ENCODE data around the gene SCO2.

SCO2 gene

DNA sequence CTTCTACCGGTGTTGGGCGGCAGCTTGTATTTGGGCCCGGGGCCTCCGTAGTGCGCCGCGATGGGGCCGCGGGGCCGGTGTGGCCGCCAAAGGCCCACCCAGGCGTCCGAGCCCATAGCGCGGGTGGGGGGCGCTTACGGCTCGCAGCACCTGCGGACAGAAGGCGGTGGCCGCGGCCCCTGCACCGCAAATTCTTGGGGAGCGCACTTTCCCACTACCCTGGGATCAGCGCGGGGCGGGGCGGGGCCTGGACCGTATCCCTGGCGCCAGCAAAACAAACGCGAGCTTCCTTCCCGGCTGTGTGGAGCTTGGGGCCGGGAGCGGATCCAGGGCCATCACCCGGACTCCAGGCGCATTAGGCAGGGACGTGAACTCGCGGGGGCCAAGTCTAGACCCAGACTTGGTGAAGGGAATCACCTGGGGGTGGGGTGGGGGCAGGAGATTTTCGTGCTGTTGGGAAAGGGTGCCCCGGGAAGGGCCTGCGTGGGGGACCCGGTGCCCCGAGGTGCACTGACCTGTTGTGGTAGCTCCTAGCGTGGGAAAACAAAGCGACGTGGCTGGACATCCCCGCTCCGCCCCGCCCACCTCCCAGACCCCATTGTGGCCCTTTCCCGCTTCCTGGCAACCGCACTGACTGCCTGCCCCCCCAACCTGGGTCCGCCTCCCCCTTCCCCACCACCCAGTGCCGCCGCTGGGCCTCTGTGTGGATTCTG lies 6.7 kb upstream of the SCO2 start:
- DNase-seq (ENCODE audit: low spot score), result peak; percentile 74

DNA sequence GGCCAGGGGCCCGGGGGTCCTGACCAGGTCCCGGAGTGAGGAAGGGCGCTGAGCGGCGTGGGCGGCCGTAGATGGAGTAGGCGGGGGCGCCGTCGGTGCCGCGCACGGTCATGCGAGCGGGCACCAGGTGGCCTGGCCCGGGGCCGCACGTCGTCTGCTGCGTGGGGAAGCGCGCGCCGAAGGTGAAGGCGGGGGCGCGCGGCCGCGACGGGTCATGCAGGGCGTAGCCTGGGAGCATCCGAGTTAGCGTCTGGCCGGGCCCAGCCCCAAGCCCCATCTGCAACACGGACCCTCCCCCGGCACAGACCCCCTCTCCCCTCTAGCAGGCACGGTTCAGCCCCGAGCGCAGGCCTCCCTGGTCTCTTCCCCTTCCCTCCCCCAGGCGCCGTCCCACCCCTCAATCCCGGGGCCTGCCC lies 6.2 kb upstream of the SCO2 start:
- DNase-seq (ENCODE audit: low spot score), result no peak

DNA sequence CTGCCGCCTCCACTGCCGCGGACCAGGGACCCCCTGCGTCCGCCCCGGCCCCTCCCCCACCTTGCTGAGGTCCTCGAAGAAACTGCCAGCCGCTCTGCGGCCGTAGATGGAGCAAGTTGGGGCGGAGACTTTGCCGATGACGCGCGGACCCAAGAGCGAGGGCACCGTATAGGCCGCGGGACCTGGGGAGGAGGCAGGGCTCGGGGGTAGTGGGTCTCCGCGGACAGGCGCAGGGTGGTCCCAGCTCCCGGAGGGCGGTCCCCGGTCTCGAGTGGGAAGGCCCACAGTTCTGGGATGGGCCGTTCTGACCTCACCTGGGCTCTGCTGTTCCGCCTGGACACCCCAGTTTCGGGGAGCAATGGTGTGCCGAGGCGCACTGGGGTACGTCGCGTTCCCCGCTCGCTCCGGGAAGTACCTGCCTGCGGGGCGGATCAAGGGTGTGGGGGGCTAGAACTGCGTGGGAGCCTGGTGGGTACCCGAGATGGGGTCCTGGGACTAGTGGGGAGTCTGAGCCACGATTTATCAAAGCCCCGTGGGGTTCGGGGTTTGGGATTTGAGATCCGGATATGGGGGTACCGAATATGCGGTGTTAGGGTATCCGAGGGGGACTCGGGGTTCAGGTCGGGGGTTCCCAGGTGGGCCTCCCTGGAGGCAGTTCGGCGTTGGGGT lies 5.6 kb upstream of the SCO2 start:
- DNase-seq (ENCODE audit: low spot score), result peak; percentile 78

DNA sequence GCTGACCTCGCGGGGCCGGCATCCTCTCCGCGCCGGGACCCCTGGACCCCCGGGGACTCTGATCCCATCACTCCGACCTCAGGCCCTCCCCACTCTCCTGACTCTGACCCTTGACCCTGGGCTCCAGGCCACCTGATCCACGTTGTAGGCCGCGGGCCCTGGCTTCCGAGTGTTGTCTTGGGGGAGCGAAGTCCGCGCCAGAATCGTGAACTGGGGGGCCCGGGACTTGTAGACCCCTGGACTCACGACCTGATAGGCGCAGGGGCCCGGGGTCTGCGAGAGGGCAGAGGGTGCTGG lies 5.1 kb upstream of the SCO2 start:
- no peak for DNase-seq (ENCODE audit: low spot score)

DNA sequence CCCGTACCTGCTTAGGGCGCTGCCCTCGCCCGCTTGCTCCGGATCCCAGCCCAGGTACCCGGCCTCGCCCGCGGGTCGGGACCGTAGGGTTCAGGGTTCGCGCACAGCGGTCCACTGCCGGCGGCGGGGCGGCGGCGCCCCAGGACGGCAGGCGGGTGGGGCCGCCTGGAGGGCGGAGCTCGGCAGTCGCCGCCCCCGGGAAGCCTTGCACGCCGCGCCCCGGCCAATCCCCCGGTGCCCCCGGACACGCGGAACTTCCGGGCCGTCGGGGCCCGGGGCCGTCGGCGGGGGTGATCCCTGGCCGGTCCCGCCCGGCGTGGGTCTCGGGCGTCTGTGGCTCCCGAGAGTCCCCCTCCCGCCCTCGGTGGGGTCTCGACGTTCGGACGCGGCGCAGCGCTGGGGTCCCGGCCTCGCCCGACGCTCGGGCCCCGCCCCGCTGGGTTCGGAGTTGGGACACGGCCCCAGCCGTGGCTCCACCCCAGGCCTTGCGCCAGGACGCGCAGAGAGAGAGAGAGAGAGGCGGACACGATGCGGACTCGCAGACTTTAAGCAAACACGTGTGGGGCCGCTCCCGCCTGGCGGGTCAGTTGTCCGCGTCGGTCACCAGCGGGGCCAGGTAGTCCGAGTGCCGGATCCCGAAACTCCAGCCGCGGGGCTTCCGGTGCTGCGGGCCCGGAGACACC lies 4.6 kb upstream of the SCO2 start, which contains the start of gene TYMP:
Gene TYMP, minus strand, starts transcription at position 116 of the 683 bp plus-strand sequence. CDS start 303 bp downstream, outside the sequence.
- DNase-seq (ENCODE audit: low spot score), result no peak

DNA sequence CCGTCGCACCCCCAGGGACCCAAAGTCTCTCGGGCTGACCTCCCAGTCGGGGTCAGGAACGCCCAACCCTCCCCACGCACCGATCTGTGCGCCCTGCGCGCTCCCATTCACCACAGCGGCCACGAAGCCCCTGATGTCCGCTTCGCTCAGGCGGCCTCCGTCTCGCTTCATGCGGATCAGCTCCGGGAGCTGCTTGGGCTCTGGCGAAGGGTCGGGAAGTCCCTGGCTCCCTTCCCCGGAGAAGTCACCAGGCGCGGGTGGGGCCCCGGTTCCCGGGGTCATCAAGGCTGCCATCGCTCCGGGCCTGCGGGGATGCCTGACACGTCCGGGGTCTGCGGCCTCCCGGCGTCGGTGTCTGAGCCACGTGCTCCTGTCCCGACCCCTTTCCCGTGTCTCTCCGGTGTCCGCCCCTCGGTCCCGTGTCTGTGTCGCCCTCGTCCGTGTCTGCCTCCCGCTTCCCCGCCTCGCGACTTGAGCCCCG lies 4.1 kb upstream of the SCO2 start:
- no peak for DNase-seq (ENCODE audit: low spot score)

DNA sequence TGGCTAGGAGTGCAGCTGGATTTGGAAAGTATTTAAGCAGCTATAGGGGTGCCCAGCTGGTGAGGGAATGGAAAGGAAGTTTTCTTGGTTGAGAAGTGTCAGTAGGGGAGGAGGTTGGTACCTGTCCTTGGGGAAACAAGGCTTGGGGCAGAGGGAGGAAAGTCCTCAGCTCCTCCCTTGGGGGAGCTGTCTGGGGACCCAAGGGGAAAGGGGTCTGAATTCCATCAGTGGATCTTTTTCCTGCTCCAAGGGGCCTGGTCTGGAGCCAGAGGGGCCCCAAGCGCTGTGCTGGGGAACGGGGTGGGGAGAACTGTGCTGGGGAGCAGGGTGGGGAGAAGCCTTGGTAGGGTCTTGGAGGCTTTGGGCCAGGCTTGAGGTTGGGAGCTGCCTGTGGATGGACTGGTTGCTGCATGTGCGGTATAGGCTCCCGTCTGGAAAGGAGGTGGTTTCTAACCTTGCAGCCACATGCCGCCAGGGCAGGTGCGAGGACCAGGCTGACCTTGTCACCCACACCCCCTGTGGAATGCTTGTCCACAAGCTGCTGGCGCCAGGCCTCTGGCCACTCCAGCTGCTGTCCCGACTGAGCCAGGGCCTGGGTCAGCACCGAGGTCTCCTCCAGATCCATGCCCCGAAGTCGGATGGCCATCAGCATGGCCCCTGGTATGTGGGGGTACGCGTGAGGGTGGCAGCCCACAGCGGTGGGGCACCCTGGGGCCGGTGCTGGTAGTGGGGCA lies 3.5 kb upstream of the SCO2 start:
- DNase-seq (ENCODE audit: low spot score), result no peak

DNA sequence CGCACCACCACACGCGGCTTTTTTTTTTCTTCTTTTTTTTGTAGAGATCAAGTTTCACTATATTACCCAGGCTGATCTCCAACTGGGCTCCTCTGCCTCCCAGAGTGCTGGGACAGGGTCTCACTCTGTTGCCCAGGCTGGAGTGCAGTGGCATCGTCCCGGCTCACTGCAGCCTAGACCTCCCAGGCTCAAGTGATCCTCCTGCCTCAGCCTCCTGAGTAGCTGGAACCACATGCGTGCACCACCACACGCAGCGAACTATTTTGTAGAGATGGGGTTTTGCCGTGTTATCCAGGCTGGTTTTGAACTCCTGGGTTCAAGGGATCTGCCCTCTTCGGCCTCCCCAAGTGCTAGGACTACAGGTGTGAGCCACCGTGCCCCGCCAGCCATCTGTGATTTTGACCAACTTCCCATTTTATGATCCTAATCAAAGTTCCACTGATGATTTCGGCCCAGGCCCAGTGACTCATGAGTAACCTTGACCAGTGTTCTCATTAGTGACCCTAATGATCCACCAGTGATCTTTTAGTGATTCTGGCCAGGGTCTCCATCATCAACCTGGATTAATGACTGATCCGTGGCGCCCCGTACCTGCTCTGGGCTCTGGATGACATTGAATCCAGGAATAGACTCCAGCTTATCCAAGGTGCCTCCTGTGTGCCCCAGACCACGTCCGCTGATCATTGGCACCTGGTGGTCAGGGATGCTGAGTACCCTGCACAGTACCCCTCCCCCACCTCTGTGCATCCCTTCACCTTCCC lies 2.7 kb upstream of the SCO2 start:
- no peak for DNase-seq (ENCODE audit: low spot score)

DNA sequence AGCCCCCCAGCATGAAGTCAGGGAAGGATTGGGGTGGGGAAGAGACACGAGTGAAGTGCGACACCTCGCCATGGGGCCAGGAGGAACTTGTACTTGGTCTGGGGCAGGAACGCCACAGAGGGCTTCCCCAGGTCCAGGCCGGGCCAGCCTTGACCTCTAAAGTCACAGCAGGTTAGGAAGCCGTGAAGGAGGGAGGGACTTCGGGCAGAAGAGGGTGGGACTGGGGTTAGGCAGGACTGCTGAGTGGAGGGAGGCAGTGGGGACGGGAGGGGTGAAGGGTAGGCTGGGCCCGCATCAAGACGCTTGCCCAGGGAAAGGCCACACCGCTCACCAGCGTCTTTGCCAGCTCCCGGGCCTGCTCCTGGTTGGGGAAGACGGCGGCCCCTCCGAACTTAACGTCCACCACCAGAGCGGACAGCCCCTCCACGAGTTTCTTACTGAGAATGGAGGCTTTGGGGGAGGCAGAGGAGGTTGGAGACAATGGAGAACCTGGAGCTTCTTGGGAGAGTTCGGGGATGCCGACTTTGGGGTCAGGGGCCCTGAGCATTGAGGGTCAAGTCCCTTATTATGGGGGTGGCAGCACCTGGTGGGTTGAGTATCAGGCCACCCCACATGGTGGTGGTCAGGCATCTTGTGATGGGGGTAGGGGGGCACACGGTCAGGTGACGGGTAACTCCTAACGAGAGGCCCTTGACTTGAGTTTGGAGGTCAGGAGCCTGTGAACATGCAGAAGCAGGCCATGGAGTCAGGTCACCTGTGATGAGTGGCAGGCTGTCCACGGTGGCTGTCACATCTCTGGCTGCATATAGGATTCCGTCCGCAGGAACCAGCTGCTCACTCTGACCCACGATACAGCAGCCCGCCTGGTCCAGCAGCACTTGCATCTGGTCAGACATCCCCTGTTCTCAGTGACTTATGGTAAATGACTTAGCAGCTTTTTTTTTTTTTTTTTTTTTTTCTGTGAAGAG lies 1.7 kb upstream of the SCO2 start:
- DNase-seq (ENCODE audit: low spot score), result no peak

DNA sequence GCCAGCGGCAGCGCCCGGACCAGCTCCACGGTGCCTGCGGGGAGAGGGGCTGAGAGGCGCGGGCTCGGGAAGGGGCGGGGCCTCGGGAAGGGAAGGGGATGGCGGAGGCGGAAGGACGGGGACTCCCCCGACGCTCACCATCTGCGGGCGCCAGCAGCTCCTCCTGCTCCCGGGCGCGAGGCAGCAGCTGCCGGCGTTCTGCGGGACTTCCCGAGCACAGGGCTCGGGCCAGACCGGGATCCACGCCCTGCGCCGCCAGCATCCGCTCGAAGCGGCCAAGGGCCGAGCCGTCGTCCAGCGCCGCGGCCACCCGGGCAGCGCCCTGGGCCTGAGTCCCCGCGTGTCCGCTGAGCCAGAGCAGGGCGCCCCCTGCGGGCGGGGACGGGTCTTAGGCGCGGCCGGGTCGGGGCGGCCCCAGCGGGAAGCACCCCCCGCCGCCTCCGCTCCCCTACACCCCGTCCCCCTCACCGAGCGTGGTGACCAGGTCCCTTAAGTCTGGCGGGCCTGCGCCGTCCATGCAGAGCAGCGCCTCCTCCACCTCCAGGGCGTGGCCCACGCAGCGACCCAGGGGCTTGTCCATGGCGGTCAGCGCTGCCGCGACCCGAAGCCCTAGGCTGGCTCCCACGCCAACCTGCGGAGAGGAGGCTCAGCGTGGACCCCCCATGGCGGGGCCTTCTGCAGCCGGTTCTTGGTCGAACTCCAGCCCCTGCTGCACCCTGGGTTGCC lies 873 bp upstream of the SCO2 start:
- peak; percentile 86 for DNase-seq (ENCODE audit: low spot score)

DNA sequence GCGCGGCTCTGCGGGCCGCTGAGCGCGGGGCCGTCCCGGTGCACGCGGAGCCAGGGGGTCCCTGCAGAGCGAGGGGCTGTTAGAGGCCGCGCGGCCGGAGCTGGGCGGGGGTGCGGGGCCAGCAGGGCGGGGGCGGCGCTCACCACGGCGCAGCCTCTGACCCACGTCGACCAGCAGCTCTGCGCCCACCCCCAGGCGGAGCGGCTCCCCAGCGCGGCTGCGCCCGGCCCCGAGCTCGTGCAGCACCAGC lies 385 bp upstream of the SCO2 start:
- DNase-seq (ENCODE audit: low spot score), result no peak

DNA sequence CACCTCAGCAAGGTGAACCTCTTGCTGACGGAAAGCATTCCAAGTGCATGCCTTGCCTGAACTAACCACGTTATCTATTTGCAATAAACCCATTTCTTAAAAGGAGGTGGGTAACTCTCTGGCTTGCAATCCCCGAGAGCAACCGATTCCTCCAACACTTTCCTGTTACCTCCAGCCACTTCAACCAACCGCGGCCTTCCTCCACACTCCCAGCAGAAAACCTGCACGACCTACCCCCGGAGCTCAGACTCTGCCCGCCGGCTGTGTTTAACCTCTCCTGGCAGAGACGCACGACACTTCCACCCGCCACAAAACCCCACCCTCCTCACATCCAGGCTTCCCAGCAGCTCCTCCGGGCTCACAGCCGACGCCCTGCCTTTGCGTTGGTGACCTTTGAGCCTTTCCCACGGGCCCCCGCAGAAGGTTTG lies 708 bp downstream of the SCO2 start:
- DNase-seq (ENCODE audit: low spot score), result no peak

DNA sequence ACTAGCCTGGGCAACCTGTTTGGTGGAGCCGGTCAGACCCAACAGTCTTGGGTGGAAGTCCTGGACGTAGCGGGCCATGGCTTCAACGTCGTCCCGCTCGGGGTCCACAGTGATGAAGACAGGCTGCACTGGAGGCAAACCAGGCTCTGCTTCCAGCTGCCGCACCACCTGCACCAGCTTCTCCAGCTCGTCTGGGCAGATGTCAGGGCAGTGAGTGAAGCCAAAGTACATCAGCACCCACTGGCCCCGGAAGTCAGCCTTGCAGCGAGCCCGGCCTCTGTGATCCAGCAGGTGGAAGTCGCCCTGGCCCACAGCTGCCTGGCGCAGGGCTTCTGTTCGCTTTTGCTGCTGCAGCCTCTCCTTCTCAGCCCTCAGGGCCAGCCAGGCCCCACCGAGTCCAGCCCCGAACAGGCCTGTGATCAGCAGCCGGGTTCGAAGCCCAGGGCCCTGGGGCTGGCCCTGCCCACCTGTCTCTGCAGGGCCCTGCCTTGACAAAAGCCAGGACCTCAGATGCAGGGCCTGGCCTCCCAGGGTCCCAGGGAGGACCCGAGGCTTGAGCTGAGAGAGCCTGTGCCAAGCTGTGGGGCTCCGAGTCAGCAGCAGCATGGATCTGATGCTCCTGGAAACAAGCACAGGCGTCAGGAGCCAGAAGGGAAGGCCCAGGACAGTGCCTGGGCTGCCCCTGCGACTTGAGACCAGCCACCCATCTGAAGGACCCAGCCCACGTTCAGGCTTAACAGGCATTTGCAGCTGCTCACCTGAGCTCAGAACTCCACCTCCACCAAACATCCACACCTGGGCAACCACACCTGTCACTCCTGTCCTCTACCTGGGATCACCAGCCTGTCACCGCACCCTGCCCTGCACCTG lies 1.4 kb downstream of the SCO2 start:
- no peak for DNase-seq (ENCODE audit: low spot score)

DNA sequence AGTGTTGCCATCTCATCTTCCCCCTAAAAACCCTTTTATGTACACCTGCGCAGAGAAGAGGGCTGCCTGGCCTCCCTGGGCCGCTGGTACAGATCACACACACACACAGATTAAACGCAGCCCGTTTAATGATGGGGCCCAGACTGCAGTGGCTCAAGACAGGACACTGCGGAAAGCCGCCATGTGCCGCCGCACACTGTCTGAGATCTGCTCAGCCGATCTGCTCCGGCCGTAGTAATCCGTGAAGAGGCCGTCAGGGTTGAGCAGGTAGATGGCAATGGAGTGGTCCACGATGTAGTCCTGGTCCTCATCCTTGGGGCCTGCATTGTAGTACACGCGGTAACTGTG lies 2.0 kb downstream of the SCO2 start:
- no peak for DNase-seq (ENCODE audit: low spot score)

DNA sequence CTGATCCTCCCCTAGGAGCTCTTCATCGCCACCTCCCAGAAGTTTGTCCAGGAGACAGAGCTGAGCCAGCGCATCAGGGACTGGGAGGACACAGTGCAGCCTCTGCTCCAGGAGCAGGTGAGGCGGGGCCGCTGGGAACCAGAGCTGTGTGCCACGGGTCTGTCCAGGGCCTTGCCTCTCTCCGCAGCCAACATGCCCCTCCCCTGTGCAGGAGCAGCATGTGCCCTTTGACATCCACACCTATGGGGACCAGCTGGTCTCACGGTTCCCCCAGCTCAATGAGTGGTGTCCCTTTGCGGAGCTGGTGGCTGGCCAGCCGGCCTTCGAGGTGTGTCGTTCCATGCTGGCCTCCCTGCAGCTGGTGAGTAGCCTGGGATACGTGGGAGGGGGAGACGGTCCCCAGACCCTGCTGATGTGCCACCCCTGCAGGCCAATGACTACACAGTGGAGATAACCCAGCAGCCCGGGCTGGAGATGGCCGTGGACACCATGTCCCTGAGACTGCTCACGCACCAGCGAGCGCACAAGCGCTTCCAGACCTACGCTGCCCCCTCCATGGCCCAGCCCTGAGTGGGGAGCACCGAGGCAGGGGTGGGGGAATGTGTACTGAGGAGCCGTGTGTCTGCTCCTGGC lies 2.5 kb downstream of the SCO2 start:
- DNase-seq (ENCODE audit: low spot score), result no peak

DNA sequence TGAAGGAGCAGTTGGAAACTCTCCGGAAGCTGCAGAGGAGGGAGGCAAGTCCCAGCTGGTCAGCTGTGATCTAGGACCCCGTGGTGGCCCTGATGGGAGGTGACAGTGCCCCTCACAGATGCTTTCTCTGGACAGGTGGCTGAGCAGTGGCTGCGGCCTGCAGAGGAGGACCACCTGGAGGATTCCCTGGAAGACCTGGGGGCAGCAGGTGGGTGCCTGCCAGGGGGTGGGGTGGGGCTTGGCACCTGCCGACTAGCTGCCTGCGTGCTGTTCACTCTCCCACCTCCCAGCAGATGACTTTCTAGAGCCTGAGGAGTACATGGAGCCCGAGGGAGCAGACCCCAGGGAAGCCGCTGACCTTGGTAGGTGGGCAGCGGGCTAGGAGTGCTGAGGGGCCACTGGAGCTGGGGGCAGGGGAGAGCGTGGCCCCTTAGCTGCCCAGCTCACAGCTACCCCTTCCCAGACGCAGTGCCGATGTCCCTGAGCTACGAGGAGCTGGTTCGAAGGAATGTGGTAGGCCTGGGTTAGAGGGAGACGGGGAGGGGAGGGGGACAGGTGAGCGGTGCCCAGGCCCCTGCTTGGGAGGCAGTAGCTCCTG lies 3.1 kb downstream of the SCO2 start:
- DNase-seq (ENCODE audit: low spot score), result no peak

DNA sequence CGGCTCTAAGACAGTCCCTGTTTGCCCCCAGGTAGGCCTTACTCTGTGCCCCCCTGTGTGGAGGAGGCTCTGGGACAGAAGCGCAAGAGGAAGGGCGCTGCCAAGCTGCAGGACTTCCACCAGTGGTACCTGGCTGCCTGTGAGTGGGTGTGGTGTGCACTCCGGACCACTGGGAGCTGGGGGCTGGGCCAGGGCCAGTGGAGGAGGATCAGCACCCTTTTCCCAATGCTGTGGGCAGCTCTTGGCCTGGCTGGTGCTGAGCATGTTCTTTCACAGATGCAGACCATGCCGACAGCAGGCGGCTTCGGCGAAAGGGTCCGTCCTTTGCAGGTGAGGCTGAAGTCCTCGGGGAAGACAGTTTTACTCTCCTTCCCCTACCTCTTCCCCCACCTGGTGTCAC lies 3.7 kb downstream of the SCO2 start:
- no peak for DNase-seq (ENCODE audit: low spot score)

DNA sequence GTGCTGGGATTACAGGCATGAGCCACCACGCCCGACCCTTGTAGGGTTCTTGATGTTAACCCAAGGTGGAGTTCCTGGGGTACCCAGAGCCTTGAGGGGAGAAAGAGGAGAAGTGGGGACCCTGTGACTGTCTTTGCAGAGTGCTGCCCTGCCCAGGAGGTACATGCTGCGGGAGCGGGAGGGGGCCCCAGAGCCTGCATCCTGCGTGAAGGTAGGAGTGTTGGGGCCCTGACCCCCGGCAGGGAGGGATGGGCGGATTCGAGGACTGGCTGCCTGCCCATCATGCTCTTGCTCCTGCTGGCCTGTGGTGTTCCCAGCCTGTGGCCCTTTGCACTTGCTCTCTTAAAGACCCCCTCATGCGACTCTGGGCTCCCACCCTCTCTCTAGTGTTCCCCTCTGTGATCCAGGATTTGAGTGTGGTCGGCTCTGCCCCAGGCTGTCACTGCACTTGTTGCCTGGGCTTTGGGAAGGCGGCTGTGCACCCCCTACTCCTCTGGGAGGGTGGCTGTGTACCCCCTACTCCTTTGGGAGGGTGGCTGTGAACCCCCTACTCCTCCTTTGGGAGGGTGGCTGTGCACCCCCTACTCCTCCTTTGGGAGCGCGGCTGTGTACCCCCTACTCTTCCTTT lies 4.5 kb downstream of the SCO2 start:
- no peak for DNase-seq (ENCODE audit: low spot score)

Measured in ecto neural progenitor cell (in vitro differentiated cells).